ENCODE results near the gene NT5DC1. TPM values are rescaled to one million over a fixed set of nuclear protein-coding genes. Genes with fewer than 3 reads are reported as not detected.

The NT5DC1 gene
- polyA plus RNA-seq, 3 donors = 18.2 to 39.0 (median 28.3) TPM

- Histone ChIP-seq H3K27ac (ENCODE audit: low read depth in 1 of 2, low read length in 2 of 2) (no peak overlapping the region), H3K79me2 (ENCODE audit: insufficient read depth, low read length) (no peaks in the 10 kb centered on the region), H3K9ac (ENCODE audit: insufficient read depth, low read length, poor library complexity, severe bottlenecking) (no peak overlapping the region), H3K36me3 (replicated peaks in 1 of 2; ENCODE audit: control insufficient read depth in 1 of 2, insufficient read depth in 2 of 2, low read length in 2 of 2) (no peaks in the 10 kb centered on the region), H2AFZ (ENCODE audit: insufficient read depth, low read depth, low read length, poor library complexity, severe bottlenecking) (no peak overlapping the region), H4K20me1 (ENCODE audit: insufficient read depth, low read length) (no peaks in the 10 kb centered on the region), H3K4me1 (ENCODE audit: control insufficient read depth in 1 of 2, insufficient read depth in 2 of 2, low read length in 2 of 2) (no peaks in the 10 kb centered on the region), H3K27me3 (ENCODE audit: control insufficient read depth in 2 of 2, insufficient read depth in 2 of 2, low read length in 2 of 2) (no peaks in the 10 kb centered on the region), H3K9me3 (replicated peaks in 1 of 2; ENCODE audit: control insufficient read depth in 1 of 2, insufficient read depth in 1 of 2, low read length in 2 of 2) (no peaks in the 10 kb centered on the region), H3K4me2 (replicated peaks; ENCODE audit: extremely low read depth, low read length, poor library complexity, severe bottlenecking) (no peak overlapping the region), H3K4me3 (replicated peaks in 1 of 3; ENCODE audit: low read depth in 2 of 3, low read length in 3 of 3) (no peak overlapping the region)
- peaks cover 0 to 8% (median 3%) of the 10 kb centered on the region in 7 donors for H3K9me3 Mint-ChIP-seq
- H3K27ac Mint-ChIP-seq = no peak overlapping the region
- intact Hi-C loops (cut with micrococcal nuclease) = no loop called here
- H3K36me3 Mint-ChIP-seq = peaks cover 3 to 8% of the 10 kb centered on the region in 2 donors
- WGBS (ENCODE audit: insufficient coverage) = 76% methylated on average over 3 of the region's 4 CpGs
- peaks cover 0 to 3% (median 0%) of the 10 kb centered on the region in 3 donors for H3K27me3 Mint-ChIP-seq (ENCODE audit: low read depth in 3 of 3)
- no peaks in the 10 kb centered on the region for H3K4me1 Mint-ChIP-seq
- TF ChIP-seq, protein P1, sequence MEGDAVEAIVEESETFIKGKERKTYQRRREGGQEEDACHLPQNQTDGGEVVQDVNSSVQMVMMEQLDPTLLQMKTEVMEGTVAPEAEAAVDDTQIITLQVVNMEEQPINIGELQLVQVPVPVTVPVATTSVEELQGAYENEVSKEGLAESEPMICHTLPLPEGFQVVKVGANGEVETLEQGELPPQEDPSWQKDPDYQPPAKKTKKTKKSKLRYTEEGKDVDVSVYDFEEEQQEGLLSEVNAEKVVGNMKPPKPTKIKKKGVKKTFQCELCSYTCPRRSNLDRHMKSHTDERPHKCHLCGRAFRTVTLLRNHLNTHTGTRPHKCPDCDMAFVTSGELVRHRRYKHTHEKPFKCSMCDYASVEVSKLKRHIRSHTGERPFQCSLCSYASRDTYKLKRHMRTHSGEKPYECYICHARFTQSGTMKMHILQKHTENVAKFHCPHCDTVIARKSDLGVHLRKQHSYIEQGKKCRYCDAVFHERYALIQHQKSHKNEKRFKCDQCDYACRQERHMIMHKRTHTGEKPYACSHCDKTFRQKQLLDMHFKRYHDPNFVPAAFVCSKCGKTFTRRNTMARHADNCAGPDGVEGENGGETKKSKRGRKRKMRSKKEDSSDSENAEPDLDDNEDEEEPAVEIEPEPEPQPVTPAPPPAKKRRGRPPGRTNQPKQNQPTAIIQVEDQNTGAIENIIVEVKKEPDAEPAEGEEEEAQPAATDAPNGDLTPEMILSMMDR (IDR thresholded peaks at IDR 0.05) = no peak
- H3K4me3 Mint-ChIP-seq = no peak overlapping the region
- no peak for DNase-seq
These were observed 89.9 kb downstream of the NT5DC1 start for GRCh38 chr6:116190550-116190949.

- Histone ChIP-seq H3K9me3 (replicated peaks in 1 of 2; ENCODE audit: control insufficient read depth in 1 of 2, insufficient read depth in 1 of 2, low read length in 2 of 2) (no peaks in the 10 kb centered on the region), H2AFZ (ENCODE audit: insufficient read depth, low read depth, low read length, poor library complexity, severe bottlenecking) (no peak overlapping the region), H3K27me3 (ENCODE audit: control insufficient read depth in 2 of 2, insufficient read depth in 2 of 2, low read length in 2 of 2) (no peaks in the 10 kb centered on the region), H4K20me1 (ENCODE audit: insufficient read depth, low read length) (no peaks in the 10 kb centered on the region), H3K4me3 (replicated peaks in 1 of 3; ENCODE audit: low read depth in 2 of 3, low read length in 3 of 3) (no peak overlapping the region), H3K9ac (ENCODE audit: insufficient read depth, low read length, poor library complexity, severe bottlenecking) (no peak overlapping the region), H3K36me3 (replicated peaks in 1 of 2; ENCODE audit: control insufficient read depth in 1 of 2, insufficient read depth in 2 of 2, low read length in 2 of 2) (no peaks in the 10 kb centered on the region), H3K4me1 (ENCODE audit: control insufficient read depth in 1 of 2, insufficient read depth in 2 of 2, low read length in 2 of 2) (no peaks in the 10 kb centered on the region), H3K79me2 (ENCODE audit: insufficient read depth, low read length) (no peaks in the 10 kb centered on the region), H3K4me2 (replicated peaks; ENCODE audit: extremely low read depth, low read length, poor library complexity, severe bottlenecking) (no peak overlapping the region), H3K27ac (ENCODE audit: low read depth in 1 of 2, low read length in 2 of 2) (no peak overlapping the region)
- WGBS (ENCODE audit: insufficient coverage) = no CpG with 5 or more reads among the region's 2 CpGs
- TF ChIP-seq, protein P1 (IDR thresholded peaks at IDR 0.05) = no peak
- no peak for DNase-seq
- peaks cover 0 to 1% (median 0%) of the 10 kb centered on the region in 7 donors for H3K9me3 Mint-ChIP-seq
- H3K27me3 Mint-ChIP-seq (ENCODE audit: low read depth in 3 of 3) = peaks cover 0 to 2% (median 0%) of the 10 kb centered on the region in 3 donors
- intact Hi-C loops (cut with micrococcal nuclease) = no loop called here
- peaks cover 0 to 2% of the 10 kb centered on the region in 2 donors for H3K36me3 Mint-ChIP-seq
- no peak overlapping the region for H3K4me3 Mint-ChIP-seq
- no peak overlapping the region for H3K27ac Mint-ChIP-seq
- no peaks in the 10 kb centered on the region for H3K4me1 Mint-ChIP-seq
These were observed 91.2 kb downstream of the NT5DC1 start for GRCh38 chr6:116191881-116192280.
